Measurements from ENCODE around the gene RNF34.

DNA sequence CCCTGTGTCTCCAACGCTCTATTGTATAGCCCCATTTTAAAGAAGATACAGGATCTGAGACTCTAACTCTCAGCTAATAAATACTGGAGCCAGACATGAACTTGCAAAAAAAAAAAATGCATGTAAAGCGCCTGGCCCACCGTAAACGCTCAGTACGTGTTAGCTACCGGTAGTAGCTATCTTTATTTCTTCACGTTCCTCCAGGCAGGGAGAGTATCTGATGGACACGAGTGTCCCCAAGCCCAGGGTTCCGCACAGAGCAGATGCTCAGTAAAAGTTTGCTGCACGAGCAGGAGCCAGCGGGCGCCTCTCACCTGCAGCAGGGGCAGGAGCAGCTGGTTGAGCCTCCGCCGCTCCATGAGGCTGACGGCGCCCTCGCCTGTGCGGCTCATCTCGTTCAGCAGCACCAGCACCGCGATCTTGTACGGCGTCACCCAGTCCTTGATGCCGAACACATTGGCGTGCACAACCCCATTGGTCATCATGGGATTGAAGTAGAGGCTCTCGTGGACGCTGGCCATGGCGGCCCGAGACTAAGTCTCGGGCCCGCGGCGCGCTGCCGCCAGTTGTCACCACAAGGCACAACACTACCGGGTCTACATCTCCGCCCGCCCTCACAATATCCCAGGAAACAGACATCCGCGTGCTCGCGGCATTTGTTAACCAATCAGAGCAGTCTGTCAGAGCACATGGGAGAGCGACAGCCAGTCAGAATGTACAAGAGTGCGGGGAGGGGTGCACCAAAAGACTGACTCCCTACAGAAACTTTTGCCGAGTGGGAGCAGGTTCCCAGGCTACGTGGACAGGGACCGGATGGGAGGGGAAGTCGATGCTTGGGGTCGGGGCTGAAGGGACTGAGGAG lies 47.9 kb upstream of the RNF34 start, which contains the start of gene ANAPC5:
- no peak for TF ChIP-seq CTCF (conservative IDR thresholded peaks at IDR 0.05)
- TF ChIP-seq EZH2 (IDR thresholded peaks at IDR 0.05; ENCODE audit: low read depth), result no peak
